ENCODE measurements around the gene NHLRC2.

Gene NHLRC2

DNA sequence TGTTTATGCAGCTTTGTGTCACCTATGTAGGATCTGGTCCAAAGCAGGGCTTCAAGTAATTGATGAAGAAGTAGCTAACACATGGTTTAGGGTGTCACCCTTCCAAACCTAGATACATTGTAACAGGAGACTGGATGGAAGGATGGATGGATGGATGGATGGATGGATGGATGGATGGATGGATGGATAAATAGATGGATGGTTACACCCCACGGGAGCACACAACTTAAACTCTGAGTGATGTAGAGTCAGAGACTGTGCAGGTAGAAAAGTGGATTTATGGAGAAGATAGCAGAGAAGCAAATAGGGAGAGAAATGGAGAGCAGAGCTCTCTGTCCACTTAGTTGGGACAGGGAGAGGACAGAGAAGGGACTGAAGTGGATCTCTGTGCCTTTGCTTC, 78.4 kb downstream of the NHLRC2 start:
- Histone ChIP-seq H4K20me1 (ENCODE audit: insufficient read depth, low read length) (no peaks in the 10 kb centered on the region), H3K9me2 (replicated peaks; ENCODE audit: insufficient read depth, low read length) (no peaks in the 10 kb centered on the region), H3K4me1 (ENCODE audit: low read length) (no peaks in the 10 kb centered on the region), H2AFZ (ENCODE audit: low read length) (no peak overlapping the region), H3K4me2 (ENCODE audit: low read depth, low read length) (no peak overlapping the region), H3K27me3 (replicated peaks; ENCODE audit: insufficient read depth, low read length) (no peaks in the 10 kb centered on the region), H3K36me3 (replicated peaks; ENCODE audit: insufficient read depth, low read length) (no peaks in the 10 kb centered on the region), H3F3A (ENCODE audit: insufficient read depth, low read length) (no peaks in the 10 kb centered on the region), H3K79me2 (ENCODE audit: low read length) (no peaks in the 10 kb centered on the region), H3K9me3 (replicated peaks; ENCODE audit: insufficient read depth, low read length) (no peaks in the 10 kb centered on the region), H3K27ac (ENCODE audit: low read length) (no peak overlapping the region), H3K4me3 (ENCODE audit: low read length) (no peak overlapping the region), H3K9ac (ENCODE audit: low read length) (no peak overlapping the region)
- no peak for DNase-seq
- no peak for TF ChIP-seq EZH2phosphoT487 (IDR thresholded peaks at IDR 0.05; ENCODE audit: low read length)
- TF ChIP-seq EZH2 (optimal IDR thresholded peaks at IDR 0.05; ENCODE audit: low read depth, low read length) = no peak
- TF ChIP-seq, protein P1, sequence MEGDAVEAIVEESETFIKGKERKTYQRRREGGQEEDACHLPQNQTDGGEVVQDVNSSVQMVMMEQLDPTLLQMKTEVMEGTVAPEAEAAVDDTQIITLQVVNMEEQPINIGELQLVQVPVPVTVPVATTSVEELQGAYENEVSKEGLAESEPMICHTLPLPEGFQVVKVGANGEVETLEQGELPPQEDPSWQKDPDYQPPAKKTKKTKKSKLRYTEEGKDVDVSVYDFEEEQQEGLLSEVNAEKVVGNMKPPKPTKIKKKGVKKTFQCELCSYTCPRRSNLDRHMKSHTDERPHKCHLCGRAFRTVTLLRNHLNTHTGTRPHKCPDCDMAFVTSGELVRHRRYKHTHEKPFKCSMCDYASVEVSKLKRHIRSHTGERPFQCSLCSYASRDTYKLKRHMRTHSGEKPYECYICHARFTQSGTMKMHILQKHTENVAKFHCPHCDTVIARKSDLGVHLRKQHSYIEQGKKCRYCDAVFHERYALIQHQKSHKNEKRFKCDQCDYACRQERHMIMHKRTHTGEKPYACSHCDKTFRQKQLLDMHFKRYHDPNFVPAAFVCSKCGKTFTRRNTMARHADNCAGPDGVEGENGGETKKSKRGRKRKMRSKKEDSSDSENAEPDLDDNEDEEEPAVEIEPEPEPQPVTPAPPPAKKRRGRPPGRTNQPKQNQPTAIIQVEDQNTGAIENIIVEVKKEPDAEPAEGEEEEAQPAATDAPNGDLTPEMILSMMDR (IDR thresholded peaks at IDR 0.05; ENCODE audit: low read length) = no peak

DNA sequence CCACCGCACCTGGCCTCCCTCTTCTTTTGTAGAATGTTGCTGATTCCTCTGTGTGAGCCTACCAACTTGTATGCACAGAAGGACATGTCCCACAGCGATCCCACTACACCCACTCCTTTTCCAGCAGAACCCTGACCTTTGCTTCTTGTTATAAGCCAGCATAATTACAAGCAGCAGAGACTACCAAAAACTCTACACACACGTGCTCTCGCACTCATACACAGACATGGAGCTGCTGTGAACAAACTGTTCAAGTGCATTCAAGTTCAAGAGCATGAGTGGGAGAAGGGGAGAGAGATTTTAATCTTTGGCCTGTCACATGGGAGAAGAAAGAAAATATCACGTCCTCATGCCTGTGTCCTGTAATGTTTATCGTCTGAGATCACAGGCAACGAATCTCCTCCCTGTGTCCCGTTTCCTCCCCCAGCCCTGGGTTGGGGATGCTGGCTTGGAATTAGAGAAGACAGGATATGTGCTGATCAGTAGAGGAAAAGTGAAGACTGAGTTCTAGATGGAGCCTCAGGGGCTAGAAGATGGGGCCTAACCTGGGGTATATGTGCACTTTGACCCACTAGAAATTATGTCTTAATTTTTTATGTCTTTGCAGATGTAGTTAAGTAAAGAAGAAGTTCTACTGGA, 79.6 kb downstream of the NHLRC2 start:
- H3K9me3 ChIP-seq (replicated peaks; ENCODE audit: insufficient read depth, low read length) = no peaks in the 10 kb centered on the region
- DNase-seq = no peak
- no peak overlapping the region for H3K4me2 ChIP-seq (ENCODE audit: low read depth, low read length)
- no peak overlapping the region for H3K9ac ChIP-seq (ENCODE audit: low read length)
- H3K79me2 ChIP-seq (ENCODE audit: low read length) = no peaks in the 10 kb centered on the region
- no peaks in the 10 kb centered on the region for H3K9me2 ChIP-seq (replicated peaks; ENCODE audit: insufficient read depth, low read length)
- no peaks in the 10 kb centered on the region for H4K20me1 ChIP-seq (ENCODE audit: insufficient read depth, low read length)
- H3K4me3 ChIP-seq (ENCODE audit: low read length) = no peak overlapping the region
- no peaks in the 10 kb centered on the region for H3K36me3 ChIP-seq (replicated peaks; ENCODE audit: insufficient read depth, low read length)
- TF ChIP-seq, protein P1 (IDR thresholded peaks at IDR 0.05; ENCODE audit: low read length) = no peak
- TF ChIP-seq EZH2phosphoT487 (IDR thresholded peaks at IDR 0.05; ENCODE audit: low read length) (no peak), EZH2 (optimal IDR thresholded peaks at IDR 0.05; ENCODE audit: low read depth, low read length) (no peak)
- H3F3A ChIP-seq (ENCODE audit: insufficient read depth, low read length) = no peaks in the 10 kb centered on the region
- no peaks in the 10 kb centered on the region for H3K27me3 ChIP-seq (replicated peaks; ENCODE audit: insufficient read depth, low read length)
- no peaks in the 10 kb centered on the region for H3K4me1 ChIP-seq (ENCODE audit: low read length)
- no peak overlapping the region for H2AFZ ChIP-seq (ENCODE audit: low read length)
- H3K27ac ChIP-seq (ENCODE audit: low read length) = no peak overlapping the region

DNA sequence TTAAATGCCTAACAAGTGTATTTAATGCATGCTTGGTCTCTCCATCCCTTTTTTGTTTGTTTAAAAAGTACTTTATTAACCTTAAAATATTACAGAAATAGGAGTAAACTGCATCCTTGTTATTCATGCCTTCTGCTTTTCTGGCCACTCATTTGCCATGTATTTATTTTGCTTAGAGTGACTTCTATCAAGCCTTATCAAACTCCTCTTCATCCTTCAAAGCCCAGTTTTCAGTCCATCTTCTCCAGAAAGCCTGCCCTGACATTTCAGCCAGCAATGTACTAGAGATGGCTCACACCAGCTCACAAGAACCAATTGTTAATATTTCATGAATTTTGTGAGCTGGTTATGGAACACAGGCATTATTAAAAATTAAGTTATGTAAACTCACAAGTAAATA, 82.8 kb downstream of the NHLRC2 start:
- Histone ChIP-seq H3K9ac (ENCODE audit: low read length) (no peak overlapping the region), H3K27me3 (replicated peaks; ENCODE audit: insufficient read depth, low read length) (no peaks in the 10 kb centered on the region), H2AFZ (ENCODE audit: low read length) (no peak overlapping the region), H3K4me3 (ENCODE audit: low read length) (no peak overlapping the region), H3K4me2 (ENCODE audit: low read depth, low read length) (no peak overlapping the region), H3K4me1 (ENCODE audit: low read length) (no peaks in the 10 kb centered on the region), H3F3A (ENCODE audit: insufficient read depth, low read length) (no peaks in the 10 kb centered on the region), H3K27ac (ENCODE audit: low read length) (no peak overlapping the region), H4K20me1 (ENCODE audit: insufficient read depth, low read length) (no peaks in the 10 kb centered on the region), H3K36me3 (replicated peaks; ENCODE audit: insufficient read depth, low read length) (no peaks in the 10 kb centered on the region), H3K9me2 (replicated peaks; ENCODE audit: insufficient read depth, low read length) (no peaks in the 10 kb centered on the region), H3K9me3 (replicated peaks; ENCODE audit: insufficient read depth, low read length) (no peaks in the 10 kb centered on the region), H3K79me2 (ENCODE audit: low read length) (no peaks in the 10 kb centered on the region)
- no peak for TF ChIP-seq EZH2 (optimal IDR thresholded peaks at IDR 0.05; ENCODE audit: low read depth, low read length)
- TF ChIP-seq, protein P1 (IDR thresholded peaks at IDR 0.05; ENCODE audit: low read length) = no peak
- no peak for TF ChIP-seq EZH2phosphoT487 (IDR thresholded peaks at IDR 0.05; ENCODE audit: low read length)
- DNase-seq = no peak

Measured in MM.1S (cell line).